BJ (cell line): ENCODE measurements around the gene MAP1LC3B. TPM values are rescaled to one million over a fixed set of nuclear protein-coding genes. Genes with fewer than 3 reads are reported as not detected.

Experiments used
- CTCF ChIA-PET: fragments of 350-600 bp; formaldehyde crosslinking; extraction: SDS; loops from one replicate; lab custom pipeline; 2021; ENCODE audit warnings: antibody characterized with exemption, inconsistent platforms; lab: Yijun Ruan, JAX
- POLR2A ChIA-PET: fragments of 300-600 bp; sonication (Branson Sonifier 250); formaldehyde crosslinking; extraction: SDS; loops from one replicate; lab custom pipeline; 2021; ENCODE audit warnings: antibody characterized with exemption; lab: Charles Lee
- DNase-seq: peaks from one replicate; pipeline ENCODE4 v3.0.0-alpha.2; 2011; ENCODE audit warnings: low read depth
- H3K27me3 ChIP-seq: 2 replicates; pipeline ENCODE4 v1.6.0; 2011; ENCODE audit warnings: low read length; ENCODE audit not compliant: control insufficient read depth, insufficient read depth
- H3K36me3 ChIP-seq: 2 replicates; pipeline ENCODE4 v1.5.1; 2011; ENCODE audit warnings: low read length; ENCODE audit not compliant: control insufficient read depth, insufficient read depth
- H3K4me3 ChIP-seq: 2 replicates; pipeline ENCODE4 v1.5.1; 2011; ENCODE audit warnings: low read depth, mild to moderate bottlenecking, control low read depth, low read length
- CTCF ChIP-seq: IDR thresholded peaks from 2 replicates; pipeline ENCODE4 v1.5.1; 2011; ENCODE audit warnings: low read depth, mild to moderate bottlenecking, control low read depth, inconsistent platforms, low read length, moderate library complexity; ENCODE audit not compliant: insufficient read depth
- polyA plus RNA-seq: library from polyadenylated mRNA; depleted of rRNA; stranded (reverse); fragments of >200 nt; gene quantifications from 2 replicates; pipeline ENCODE4 v1.2.3, GENCODE V29; 2011

The MAP1LC3B gene
- polyA plus RNA-seq, 1 experiment: 29.0 TPM

DNA sequence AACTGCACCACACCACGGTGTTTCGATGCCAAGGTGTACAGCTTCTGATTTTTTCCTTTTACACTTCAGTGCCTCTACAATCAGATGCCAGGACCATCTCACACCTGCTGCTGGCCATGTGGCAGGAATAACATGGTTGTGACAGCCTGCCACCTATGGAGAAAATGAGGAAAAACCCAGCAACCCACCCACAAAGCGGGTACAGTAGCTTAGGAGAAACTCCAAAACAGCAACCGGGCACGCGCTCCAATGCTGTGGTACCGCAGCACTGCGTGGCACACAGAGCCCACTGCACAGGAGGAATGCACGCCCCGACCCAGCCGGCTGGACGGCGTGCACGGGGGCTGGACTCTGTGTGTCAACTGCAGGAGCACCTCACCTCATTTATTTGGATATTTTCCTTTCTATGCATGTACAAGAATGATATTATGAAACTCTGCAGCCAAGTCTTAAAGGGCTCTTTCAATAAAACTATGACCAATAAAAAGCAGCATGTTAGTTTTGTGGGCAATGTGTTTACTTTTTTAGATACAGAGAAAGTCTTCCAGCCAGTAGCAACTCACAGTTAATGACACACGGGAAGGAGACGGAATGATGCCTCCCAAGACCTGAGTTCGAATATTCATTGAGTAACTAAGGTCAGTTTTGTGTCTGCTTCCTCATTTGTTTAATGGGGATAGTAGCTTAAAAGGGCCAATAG is 45.9 kb downstream of the MAP1LC3B start:
- H3K27me3 ChIP-seq: no peaks in the 10 kb centered on the region
- ChIA-PET CTCF (no interaction called here), POLR2A (no interaction called here)
- no peak for TF ChIP-seq CTCF
- DNase-seq: no peak
- H3K36me3 ChIP-seq: no peaks in the 10 kb centered on the region; the same call in 1 of the 2 replicates
- no peak overlapping the region for H3K4me3 ChIP-seq

DNA sequence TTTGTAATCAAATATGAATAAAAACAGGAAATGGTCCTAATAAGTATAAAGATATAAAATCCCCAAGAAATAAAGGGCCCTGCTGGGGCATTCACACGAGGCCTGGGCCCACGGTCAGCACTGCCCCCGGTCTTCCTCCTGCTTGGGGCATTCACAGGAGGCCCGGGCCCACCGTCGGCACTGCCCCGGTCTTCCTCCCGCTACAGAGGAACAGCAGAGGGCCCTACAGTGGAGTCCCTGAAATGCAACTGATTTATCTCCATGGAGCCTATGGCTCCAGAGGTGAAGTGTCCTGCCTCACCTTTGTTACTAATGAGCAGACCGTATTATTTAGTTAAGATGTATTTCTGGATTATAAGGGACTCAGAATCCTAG is 46.5 kb downstream of the MAP1LC3B start:
- DNase-seq: no peak
- Histone ChIP-seq H3K27me3 (no peaks in the 10 kb centered on the region), H3K36me3 (no peaks in the 10 kb centered on the region; the same call in 1 of the 2 replicates), H3K4me3 (no peak overlapping the region)
- ChIA-PET CTCF (no interaction called here), POLR2A (no interaction called here)
- no peak for TF ChIP-seq CTCF

DNA sequence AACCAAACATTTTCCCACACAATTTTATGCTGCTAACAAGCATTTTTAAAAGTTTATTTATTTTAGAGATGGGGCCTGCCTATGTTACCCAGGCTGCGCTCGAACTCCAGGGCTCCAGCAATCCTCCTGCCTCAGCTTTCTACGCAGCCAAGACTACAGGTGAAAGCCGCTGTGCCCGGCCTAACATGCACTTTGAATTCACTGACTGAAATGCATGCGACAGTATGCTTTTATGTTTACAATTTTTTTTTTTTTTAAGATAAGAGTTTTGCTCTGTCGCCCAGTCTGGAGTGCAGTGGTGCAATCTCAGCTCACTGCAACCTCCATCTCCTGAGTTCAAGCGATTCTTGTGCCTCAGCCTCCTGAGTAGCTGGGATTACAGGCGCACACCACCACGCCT is 47.8 kb downstream of the MAP1LC3B start:
- DNase-seq: no peak
- Histone ChIP-seq H3K36me3 (peaks cover 1% of the 10 kb centered on the region; the same call in 1 of the 2 replicates), H3K27me3 (no peaks in the 10 kb centered on the region), H3K4me3 (no peak overlapping the region)
- no peak for TF ChIP-seq CTCF
- ChIA-PET POLR2A (no interaction called here), CTCF (interaction anchor here (0.6 kb wide), 1 partner anchor 111 kb away, joined by 3 read pairs; no protein-coding TSS in a partner anchor)

DNA sequence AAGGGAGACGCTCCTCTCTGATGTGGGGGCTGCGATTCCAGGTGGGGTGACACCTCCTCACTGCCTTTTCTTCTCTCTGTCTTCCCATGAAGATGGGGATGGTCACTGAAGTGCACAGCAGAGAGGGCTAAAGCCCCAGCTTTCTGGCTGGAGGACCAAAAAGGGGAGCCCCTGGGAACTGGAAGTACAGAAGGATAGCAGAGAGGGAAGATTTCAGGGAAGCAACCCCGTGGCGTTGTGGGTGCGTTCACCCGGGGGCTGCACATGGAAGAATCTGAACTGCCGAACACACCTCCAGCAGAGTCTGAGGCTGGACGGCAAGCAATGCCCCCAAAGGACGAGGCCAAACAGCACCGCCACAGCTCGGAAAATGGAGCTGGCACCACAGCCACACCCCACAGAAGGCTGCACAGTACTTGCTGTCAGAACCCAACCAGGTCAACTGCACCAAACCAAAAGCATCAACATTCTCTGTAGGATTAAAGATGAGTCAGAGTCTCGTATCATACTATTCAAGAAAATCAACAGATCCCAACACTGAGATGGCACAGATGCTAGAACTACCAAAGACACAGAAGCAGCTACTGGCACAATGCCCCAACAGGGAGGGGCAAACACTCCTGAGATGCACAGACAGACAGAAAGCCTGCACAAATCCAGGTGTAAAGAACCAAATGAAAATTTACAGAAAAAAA is 49.9 kb downstream of the MAP1LC3B start:
- CTCF ChIA-PET: interaction anchor here (0.8 kb wide), 1 partner anchor 129 kb away, joined by 3 read pairs; no protein-coding TSS in a partner anchor
- DNase-seq: no peak
- POLR2A ChIA-PET: no interaction called here

More for the DNA sequence above, 49.9 kb downstream of the MAP1LC3B start:
- TF ChIP-seq CTCF: no peak
- H3K27me3 ChIP-seq: no peaks in the 10 kb centered on the region
- H3K4me3 ChIP-seq: no peak overlapping the region
- H3K36me3 ChIP-seq: peaks cover 1% of the 10 kb centered on the region; the same call in 1 of the 2 replicates
